IgD-negative memory B cell (primary cell): Measurements from ENCODE around the gene TMUB2. TPM values are rescaled to one million over a fixed set of nuclear protein-coding genes. Genes with fewer than 3 reads are reported as not detected.
"Not testable (repeated sequence)": the region's sequence is repeated elsewhere in the genome, so short reads cannot be mapped to it uniquely, and the experiment has no call there.

Experiments used
- H3K27ac Mint-ChIP-seq, 3 donors: one replicate each; pipeline ENCODE4 v1.8.0; 2020 to 2022; ENCODE audit warnings: mild to moderate bottlenecking in 3 of 3, mixed read lengths in 3 of 3, moderate library complexity in 1 of 3
- H3K27me3 Mint-ChIP-seq: one replicate; pipeline ENCODE4 v1.8.0; 2021; ENCODE audit warnings: mixed read lengths
- H3K36me3 Mint-ChIP-seq: one replicate; pipeline ENCODE4 v1.8.0; 2020; ENCODE audit warnings: mild to moderate bottlenecking, mixed read lengths
- H3K4me1 Mint-ChIP-seq, 3 donors: one replicate each; pipeline ENCODE4 v1.8.0; 2020 to 2022; ENCODE audit warnings: mixed read lengths in 3 of 3, mild to moderate bottlenecking in 1 of 3
- H3K4me3 Mint-ChIP-seq, 4 donors: one replicate each; pipeline ENCODE4 v1.8.0; 2020 to 2022; ENCODE audit warnings: mild to moderate bottlenecking in 4 of 4, mixed read lengths in 4 of 4, moderate library complexity in 3 of 4
- H3K9me3 Mint-ChIP-seq, 3 donors: one replicate each; pipeline ENCODE4 v1.8.0; 2020 to 2021; ENCODE audit warnings: mixed read lengths in 3 of 3, mild to moderate bottlenecking in 1 of 3
- polyA plus RNA-seq: library from polyadenylated mRNA; unstranded; fragments of 300-500 nt; fragmentation: Illumina TruSeq; gene quantifications from one replicate; pipeline ENCODE4 v1.2.3, GENCODE V29; 2021

The TMUB2 gene
- 43.0 TPM for polyA plus RNA-seq

DNA sequence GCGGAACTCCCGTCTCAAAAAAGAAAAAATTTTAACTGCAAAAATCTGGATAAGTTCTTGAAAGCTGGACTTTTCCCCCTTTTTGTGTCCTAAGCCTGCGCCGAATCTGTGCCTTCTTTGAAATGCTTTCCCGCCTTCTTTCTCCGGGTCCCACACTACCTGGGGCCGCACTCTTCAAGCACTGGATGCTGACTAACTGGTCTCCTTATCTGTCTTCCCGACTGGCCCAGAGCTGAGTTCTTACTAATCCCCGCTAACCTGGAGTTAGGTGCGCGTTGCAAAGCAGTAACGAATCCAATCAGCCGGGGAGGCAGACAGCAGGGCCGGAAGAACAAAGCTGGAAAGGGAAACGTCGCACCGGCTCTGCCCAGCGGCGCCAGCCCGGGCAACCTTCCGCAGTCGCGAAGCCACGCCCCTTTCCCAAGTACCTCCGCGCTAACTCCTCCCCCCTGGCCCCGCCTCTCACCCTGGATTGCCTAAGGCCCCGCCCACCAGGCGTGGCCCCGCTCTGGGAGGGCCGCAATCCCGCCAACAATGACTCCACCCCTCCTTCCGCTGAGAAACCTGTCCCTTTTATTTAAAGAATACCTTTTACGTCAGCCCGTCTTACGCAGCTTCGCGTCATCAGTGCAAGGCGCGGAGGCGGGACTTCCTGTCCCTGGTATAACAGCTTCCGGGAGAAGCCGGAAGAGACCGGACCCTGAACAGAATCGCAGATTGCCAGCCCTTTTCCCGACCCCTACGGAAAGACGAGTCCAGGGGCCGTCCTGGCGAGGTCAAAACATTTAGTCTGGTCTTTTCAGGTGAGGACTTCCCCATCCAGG lies at the start of gene TMUB2:
TSS of gene TMUB2 (plus strand) at position 666 of the 824 bp plus-strand sequence. CDS start 737 bp downstream, outside the sequence.
- Mint-ChIP-seq H3K9me3 (no peaks in the 10 kb centered on the region), H3K27me3 (no peaks in the 10 kb centered on the region), H3K27ac (peak within 1 kb of the TSS; percentile 93 to 100 (median 99)), H3K4me1 (peaks cover 24 to 29% (median 26%) of the 10 kb centered on the region in 3 donors), H3K36me3 (peaks cover 6% of the 10 kb centered on the region), H3K4me3 (peak within 1 kb of the TSS; percentile 94 to 100 (median 98))

GRCh38 chr17:44137891-44138709 lies 48.7 kb upstream of the TMUB2 start:
- Mint-ChIP-seq H3K27ac (peak overlapping the region in 2 of 3 donors; percentile 9 to 80), H3K4me1 (peaks cover 0 to 9% (median 7%) of the 10 kb centered on the region in 3 donors), H3K4me3 (no peak overlapping the region), H3K36me3 (no peaks in the 10 kb centered on the region), H3K27me3 (peaks cover 6% of the 10 kb centered on the region), H3K9me3 (no peaks in the 10 kb centered on the region)

GRCh38 chr17:44143921-44144320 lies 42.9 kb upstream of the TMUB2 start:
- H3K4me3 Mint-ChIP-seq = peak overlapping the region in 1 of 4 donors; percentile 5
- not testable (repeated sequence) for H3K4me1 Mint-ChIP-seq, H3K27ac Mint-ChIP-seq, H3K27me3 Mint-ChIP-seq, H3K9me3 Mint-ChIP-seq, H3K36me3 Mint-ChIP-seq

- peaks cover 0 to 7% (median 5%) of the 10 kb centered on the region in 3 donors for H3K4me1 Mint-ChIP-seq
- no peaks in the 10 kb centered on the region for H3K27me3 Mint-ChIP-seq
- peak overlapping the region in 1 of 3 donors; percentile 35 for H3K27ac Mint-ChIP-seq
- H3K4me3 Mint-ChIP-seq = peak overlapping the region in 2 of 4 donors; percentile 34 to 78
- H3K36me3 Mint-ChIP-seq = no peaks in the 10 kb centered on the region
- no peaks in the 10 kb centered on the region for H3K9me3 Mint-ChIP-seq
Observed at GRCh38 chr17:44144966-44145739, 41.6 kb upstream of the TMUB2 start.

GRCh38 chr17:44146375-44147346 lies 40.1 kb upstream of the TMUB2 start:
- no peak overlapping the region for H3K4me3 Mint-ChIP-seq
- no peaks in the 10 kb centered on the region for H3K27me3 Mint-ChIP-seq
- H3K36me3 Mint-ChIP-seq = no peaks in the 10 kb centered on the region
- peak overlapping the region in 1 of 3 donors; percentile 52 for H3K27ac Mint-ChIP-seq
- peaks cover 0 to 4% (median 3%) of the 10 kb centered on the region in 3 donors for H3K4me1 Mint-ChIP-seq
- H3K9me3 Mint-ChIP-seq = no peaks in the 10 kb centered on the region

- no peaks in the 10 kb centered on the region for H3K27me3 Mint-ChIP-seq
- H3K27ac Mint-ChIP-seq = no peak overlapping the region
- H3K36me3 Mint-ChIP-seq = no peaks in the 10 kb centered on the region
- peaks cover 0 to 2% (median 0%) of the 10 kb centered on the region in 3 donors for H3K4me1 Mint-ChIP-seq
- no peaks in the 10 kb centered on the region for H3K9me3 Mint-ChIP-seq
- H3K4me3 Mint-ChIP-seq = no peak overlapping the region
Observed at GRCh38 chr17:44147812-44148211, 39.0 kb upstream of the TMUB2 start.

- not testable (repeated sequence) for H3K9me3 Mint-ChIP-seq, H3K27me3 Mint-ChIP-seq, H3K4me1 Mint-ChIP-seq, H3K4me3 Mint-ChIP-seq, H3K27ac Mint-ChIP-seq, H3K36me3 Mint-ChIP-seq
Observed at GRCh38 chr17:44149066-44149465, 37.7 kb upstream of the TMUB2 start.

DNA sequence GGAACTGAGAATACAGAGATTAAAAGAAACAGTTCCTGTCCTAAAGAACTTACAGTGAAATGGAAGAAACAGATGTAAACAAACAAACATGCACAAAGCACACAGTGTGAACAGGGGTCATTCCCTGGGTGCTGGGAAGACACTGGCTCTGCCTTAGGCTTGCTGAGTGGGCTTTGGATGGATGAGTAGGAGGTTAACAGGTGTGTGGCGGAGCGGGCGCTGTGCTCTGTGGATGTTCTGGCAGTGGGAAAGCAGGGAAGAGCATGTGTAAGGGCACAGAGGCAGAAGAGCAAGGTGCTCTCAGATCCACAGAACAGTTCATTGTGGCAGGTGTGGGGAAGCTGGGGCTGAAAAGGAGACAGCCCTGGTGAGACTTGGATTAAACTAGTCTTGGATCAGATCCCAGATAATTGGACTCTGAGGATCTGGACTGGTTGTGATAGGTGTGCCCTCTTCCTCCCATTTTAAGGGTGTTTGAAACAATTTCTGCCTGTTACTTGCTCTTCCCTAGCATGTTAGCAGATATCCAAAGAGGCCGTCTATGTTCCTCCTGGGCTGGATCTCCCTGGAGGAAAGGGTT lies 36.9 kb upstream of the TMUB2 start:
- H3K4me1 Mint-ChIP-seq = peaks cover 0 to 2% (median 0%) of the 10 kb centered on the region in 3 donors
- no peak overlapping the region for H3K27ac Mint-ChIP-seq
- H3K4me3 Mint-ChIP-seq = no peak overlapping the region
- H3K36me3 Mint-ChIP-seq = no peaks in the 10 kb centered on the region
- no peaks in the 10 kb centered on the region for H3K27me3 Mint-ChIP-seq
- H3K9me3 Mint-ChIP-seq = no peaks in the 10 kb centered on the region

DNA sequence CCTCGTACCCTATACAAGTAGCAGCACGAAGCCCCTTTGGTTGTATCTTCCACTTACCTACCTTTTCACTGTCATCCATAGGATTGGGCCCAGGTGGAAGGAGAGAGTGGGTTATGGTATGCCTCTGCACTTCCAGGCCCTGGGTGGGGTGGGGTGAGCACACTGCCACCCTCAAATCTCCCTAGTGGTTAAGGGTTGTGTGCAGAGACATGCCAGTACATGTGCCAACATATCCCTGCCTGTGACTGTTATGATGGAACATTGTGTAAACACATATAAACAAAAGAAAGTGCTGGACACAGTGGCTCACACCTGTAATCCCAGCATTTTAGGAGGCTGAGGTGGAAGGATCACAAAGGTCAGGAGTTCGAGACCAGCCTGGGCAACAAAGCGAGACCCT lies 33.9 kb upstream of the TMUB2 start:
- Mint-ChIP-seq H3K27me3 (no peaks in the 10 kb centered on the region), H3K9me3 (no peaks in the 10 kb centered on the region), H3K36me3 (no peaks in the 10 kb centered on the region), H3K4me1 (peaks cover 0 to 2% (median 0%) of the 10 kb centered on the region in 3 donors), H3K27ac (peak overlapping the region in 1 of 3 donors; percentile 16), H3K4me3 (no peak overlapping the region)

DNA sequence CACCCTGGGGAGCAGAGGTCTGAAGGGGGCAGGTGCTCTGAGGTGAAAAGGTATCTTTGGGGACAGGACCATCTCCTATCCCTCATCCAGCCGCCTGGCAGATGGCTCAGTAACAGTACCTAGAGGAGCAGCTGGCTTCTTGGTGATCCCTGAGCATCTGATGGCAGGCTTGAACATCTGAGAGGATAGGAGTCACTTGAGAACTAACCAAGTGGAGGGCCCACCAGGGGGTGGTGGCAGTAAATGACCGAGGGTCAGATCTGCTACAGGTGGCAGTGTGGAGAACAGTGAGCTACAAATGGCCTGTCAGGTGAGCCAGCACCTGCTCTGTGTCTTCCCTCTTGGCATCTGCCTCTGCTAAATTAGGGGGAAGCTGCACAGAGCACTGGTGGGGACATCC lies 31.3 kb upstream of the TMUB2 start:
- peaks cover 1% of the 10 kb centered on the region for H3K36me3 Mint-ChIP-seq
- H3K27me3 Mint-ChIP-seq = no peaks in the 10 kb centered on the region
- no peaks in the 10 kb centered on the region for H3K9me3 Mint-ChIP-seq
- H3K4me1 Mint-ChIP-seq = no peaks in the 10 kb centered on the region
- no peak overlapping the region for H3K4me3 Mint-ChIP-seq
- H3K27ac Mint-ChIP-seq = no peak overlapping the region

DNA sequence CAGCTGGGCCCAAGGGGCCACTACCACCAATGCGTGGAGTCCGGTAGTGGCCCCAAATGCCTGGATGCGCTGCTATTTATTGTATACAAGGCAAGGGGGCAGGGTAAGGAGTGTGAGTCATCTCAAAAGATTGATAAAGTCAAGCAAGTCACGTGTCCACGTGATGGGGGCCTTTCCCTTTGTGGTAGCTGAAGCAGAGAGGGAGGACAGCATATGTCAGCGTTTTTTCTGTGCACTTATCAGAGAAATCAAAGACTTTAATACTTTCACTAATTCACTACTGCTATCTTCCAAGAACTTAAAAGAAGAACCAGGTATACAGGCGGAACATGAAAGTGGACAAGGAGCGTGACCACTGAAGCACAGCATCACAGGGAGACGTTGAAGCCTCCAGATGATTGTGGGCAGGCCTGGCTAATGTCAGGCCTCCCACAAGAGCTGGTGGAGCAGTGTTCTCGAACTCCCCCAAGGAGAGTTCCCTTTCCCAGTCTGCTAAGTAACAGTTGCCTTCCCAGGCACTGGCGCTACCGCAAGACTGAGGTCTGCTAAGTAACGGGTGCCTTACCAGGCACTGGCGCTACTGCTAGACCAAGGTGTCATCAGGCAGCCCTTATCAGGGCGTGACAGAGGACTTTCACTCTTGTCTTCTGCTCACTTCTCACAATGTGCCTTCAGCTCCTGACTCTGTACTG lies 27.1 kb upstream of the TMUB2 start:
- Mint-ChIP-seq H3K27me3 (no peaks in the 10 kb centered on the region), H3K4me3 (peak overlapping the region in 1 of 4 donors; percentile 39), H3K4me1 (no peaks in the 10 kb centered on the region), H3K27ac (no peak overlapping the region), H3K9me3 (no peaks in the 10 kb centered on the region), H3K36me3 (peaks cover 1% of the 10 kb centered on the region)

GRCh38 chr17:44164476-44164875 lies 22.3 kb upstream of the TMUB2 start:
- Mint-ChIP-seq H3K4me1 (peaks cover 0 to 4% (median 0%) of the 10 kb centered on the region in 3 donors), H3K27me3 (no peaks in the 10 kb centered on the region), H3K4me3 (no peak overlapping the region), H3K27ac (no peak overlapping the region), H3K9me3 (no peaks in the 10 kb centered on the region), H3K36me3 (peaks cover 2% of the 10 kb centered on the region)

- Mint-ChIP-seq H3K27me3 (no peaks in the 10 kb centered on the region), H3K36me3 (peaks cover 2% of the 10 kb centered on the region), H3K4me3 (no peak overlapping the region), H3K9me3 (no peaks in the 10 kb centered on the region), H3K4me1 (peaks cover 0 to 7% (median 2%) of the 10 kb centered on the region in 3 donors), H3K27ac (no peak overlapping the region)
Observed at GRCh38 chr17:44167181-44167861, 19.5 kb upstream of the TMUB2 start.
